Fibroblast of lung (primary cell): ENCODE measurements around the gene BCL7C. TPM values are rescaled to one million over a fixed set of nuclear protein-coding genes. Genes with fewer than 3 reads are reported as not detected.

Source experiments
- DNase-seq, 2 donors: peaks; one replicate each; pipeline versions ENCODE4 v3.0.0 to v3.0.0-alpha.2; 2010; ENCODE audit warnings: low read depth in 2 of 2
- H2AFZ ChIP-seq: 2 replicates; pipeline ENCODE4 v1.5.1; 2012; ENCODE audit warnings: low read length, control low read depth, inconsistent platforms
- H3K27ac ChIP-seq: 2 replicates; pipeline ENCODE4 v1.5.1; 2011; ENCODE audit warnings: low read length, control low read depth; ENCODE audit not compliant: insufficient read depth
- H3K27me3 ChIP-seq: 2 replicates; pipeline ENCODE4 v1.5.1; 2011; ENCODE audit warnings: mild to moderate bottlenecking, low read length; ENCODE audit not compliant: control insufficient read depth, insufficient read depth
- H3K36me3 ChIP-seq: 2 replicates; pipeline ENCODE4 v1.5.1; 2011; ENCODE audit warnings: low read length; ENCODE audit not compliant: control insufficient read depth, insufficient read depth
- H3K4me1 ChIP-seq: 2 replicates; pipeline ENCODE4 v1.5.1; 2011; ENCODE audit warnings: low read length; ENCODE audit not compliant: control insufficient read depth, insufficient read depth; ENCODE audit errors: extremely low read depth
- H3K4me2 ChIP-seq: 2 replicates; pipeline ENCODE4 v1.5.1; 2011; ENCODE audit warnings: low read length, control low read depth; ENCODE audit not compliant: insufficient read depth; ENCODE audit errors: extremely low read depth
- H3K4me3 ChIP-seq, 4 experiments: fragments of 200-600 bp in 1 of 4; sonication (generic) in 1 of 4; replicated peaks in 1 of 4; 2 replicates each; pipeline ENCODE4 v1.5.1; 2011 to 2016; ENCODE audit warnings: low read length in 4 of 4, low read depth in 3 of 4, mild to moderate bottlenecking in 3 of 4, control low read depth in 2 of 4, inconsistent platforms in 1 of 4, mixed read lengths in 1 of 4; ENCODE audit not compliant: insufficient read depth in 1 of 4; ENCODE audit errors: control extremely low read depth in 1 of 4
- H3K79me2 ChIP-seq: 2 replicates; pipeline ENCODE4 v1.5.1; 2012; ENCODE audit warnings: mild to moderate bottlenecking, low read length, inconsistent platforms; ENCODE audit not compliant: control insufficient read depth, insufficient read depth
- H3K9ac ChIP-seq: 2 replicates; pipeline ENCODE4 v1.5.1; 2011; ENCODE audit warnings: mild to moderate bottlenecking, low read length, control low read depth; ENCODE audit not compliant: insufficient read depth
- H3K9me3 ChIP-seq: 2 replicates; pipeline ENCODE4 v1.5.1; 2012; ENCODE audit warnings: low read depth, low read length; ENCODE audit not compliant: control insufficient read depth, insufficient read depth
- H4K20me1 ChIP-seq: 2 replicates; pipeline ENCODE4 v1.5.1; 2011; ENCODE audit warnings: low read length; ENCODE audit not compliant: control insufficient read depth, insufficient read depth; ENCODE audit errors: extremely low read depth
- EZH2 ChIP-seq: IDR thresholded peaks from 2 replicates; pipeline ENCODE4 v1.5.1; 2012; ENCODE audit warnings: low read length, control low read depth, mild to moderate bottlenecking; ENCODE audit errors: missing control alignments
- polyA plus RNA-seq, 2 donors: library from polyadenylated mRNA; depleted of rRNA in 1 of 2; stranded (reverse) in 1 of 2; unstranded in 1 of 2; fragments of >200 nt; gene quantifications; 2 replicates each; pipeline ENCODE4 v1.2.1, GENCODE V29; 2011 to 2012; ENCODE audit warnings: missing spikeins in 1 of 2
- total RNA-seq: library from RNA; depleted of rRNA; stranded (reverse); fragments of >200 nt; gene quantifications from 2 replicates; pipeline ENCODE4 v1.2.1, GENCODE V29; 2014
- TF ChIP-seq, protein P1 (sequence below), 2 donors: IDR thresholded peaks in 1 of 2; conservative IDR thresholded peaks in 1 of 2; 1 replicate in 1 of 2; 2 replicates in 1 of 2; pipeline ENCODE4 v1.5.1; 2011 to 2012; ENCODE audit warnings: low read length in 2 of 2, control low read depth in 1 of 2, inconsistent platforms in 1 of 2, low read depth in 1 of 2, mild to moderate bottlenecking in 1 of 2

The BCL7C gene
- total and polyA plus RNA-seq, 2 donors (not counting 1 experiment from before 2014, with no cell fraction given), result 25.6 to 28.2 TPM

DNA sequence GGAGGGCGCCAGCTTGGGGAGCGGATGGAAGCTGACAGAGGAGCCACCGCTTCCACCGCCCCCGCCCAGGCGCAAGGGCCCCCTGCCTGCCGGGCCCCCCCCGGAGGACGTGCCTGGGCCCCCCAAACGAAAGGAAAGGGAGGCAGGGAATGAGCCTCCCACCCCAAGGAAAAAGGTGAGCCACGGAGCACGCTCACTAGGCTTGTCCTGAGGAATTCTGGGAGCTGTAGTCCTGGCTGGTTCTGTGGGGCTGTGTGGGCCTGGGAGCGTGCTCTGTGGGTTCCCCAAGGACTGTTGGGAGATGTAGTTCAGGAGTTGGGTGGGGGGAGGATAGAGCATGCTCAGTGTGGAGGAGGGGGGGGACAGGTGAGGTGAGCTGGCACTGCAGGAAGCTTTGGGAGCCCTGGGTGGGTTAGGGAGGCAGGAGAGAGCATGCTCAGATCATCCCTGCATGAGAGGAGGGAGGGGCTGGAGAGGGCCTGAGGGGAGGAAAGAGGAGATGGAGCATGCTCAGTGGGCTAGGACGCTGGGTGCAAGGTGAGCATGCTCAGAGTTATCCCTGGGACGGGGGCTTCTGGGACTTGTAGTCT lies 34.0 kb upstream of the BCL7C start:
- Histone ChIP-seq H2AFZ (no peak overlapping the region), H3K79me2 (no peaks in the 10 kb centered on the region), H3K36me3 (peaks cover 12% of the 10 kb centered on the region), H3K9ac (no peak overlapping the region), H3K4me1 (no peaks in the 10 kb centered on the region), H4K20me1 (no peaks in the 10 kb centered on the region), H3K4me3 (no peak overlapping the region), H3K4me2 (no peak overlapping the region), H3K27me3 (no peaks in the 10 kb centered on the region), H3K9me3 (no peaks in the 10 kb centered on the region), H3K27ac (no peak overlapping the region)
- TF ChIP-seq, protein P1, sequence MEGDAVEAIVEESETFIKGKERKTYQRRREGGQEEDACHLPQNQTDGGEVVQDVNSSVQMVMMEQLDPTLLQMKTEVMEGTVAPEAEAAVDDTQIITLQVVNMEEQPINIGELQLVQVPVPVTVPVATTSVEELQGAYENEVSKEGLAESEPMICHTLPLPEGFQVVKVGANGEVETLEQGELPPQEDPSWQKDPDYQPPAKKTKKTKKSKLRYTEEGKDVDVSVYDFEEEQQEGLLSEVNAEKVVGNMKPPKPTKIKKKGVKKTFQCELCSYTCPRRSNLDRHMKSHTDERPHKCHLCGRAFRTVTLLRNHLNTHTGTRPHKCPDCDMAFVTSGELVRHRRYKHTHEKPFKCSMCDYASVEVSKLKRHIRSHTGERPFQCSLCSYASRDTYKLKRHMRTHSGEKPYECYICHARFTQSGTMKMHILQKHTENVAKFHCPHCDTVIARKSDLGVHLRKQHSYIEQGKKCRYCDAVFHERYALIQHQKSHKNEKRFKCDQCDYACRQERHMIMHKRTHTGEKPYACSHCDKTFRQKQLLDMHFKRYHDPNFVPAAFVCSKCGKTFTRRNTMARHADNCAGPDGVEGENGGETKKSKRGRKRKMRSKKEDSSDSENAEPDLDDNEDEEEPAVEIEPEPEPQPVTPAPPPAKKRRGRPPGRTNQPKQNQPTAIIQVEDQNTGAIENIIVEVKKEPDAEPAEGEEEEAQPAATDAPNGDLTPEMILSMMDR (conservative IDR thresholded peaks at IDR 0.05 in 1 of 2, IDR thresholded peaks at IDR 0.05 in 1 of 2; ENCODE audit: low read depth in 1 of 2, low read length in 2 of 2), result no peak
- no peak for TF ChIP-seq EZH2
- DNase-seq, result peak; percentile 39 to 42

DNA sequence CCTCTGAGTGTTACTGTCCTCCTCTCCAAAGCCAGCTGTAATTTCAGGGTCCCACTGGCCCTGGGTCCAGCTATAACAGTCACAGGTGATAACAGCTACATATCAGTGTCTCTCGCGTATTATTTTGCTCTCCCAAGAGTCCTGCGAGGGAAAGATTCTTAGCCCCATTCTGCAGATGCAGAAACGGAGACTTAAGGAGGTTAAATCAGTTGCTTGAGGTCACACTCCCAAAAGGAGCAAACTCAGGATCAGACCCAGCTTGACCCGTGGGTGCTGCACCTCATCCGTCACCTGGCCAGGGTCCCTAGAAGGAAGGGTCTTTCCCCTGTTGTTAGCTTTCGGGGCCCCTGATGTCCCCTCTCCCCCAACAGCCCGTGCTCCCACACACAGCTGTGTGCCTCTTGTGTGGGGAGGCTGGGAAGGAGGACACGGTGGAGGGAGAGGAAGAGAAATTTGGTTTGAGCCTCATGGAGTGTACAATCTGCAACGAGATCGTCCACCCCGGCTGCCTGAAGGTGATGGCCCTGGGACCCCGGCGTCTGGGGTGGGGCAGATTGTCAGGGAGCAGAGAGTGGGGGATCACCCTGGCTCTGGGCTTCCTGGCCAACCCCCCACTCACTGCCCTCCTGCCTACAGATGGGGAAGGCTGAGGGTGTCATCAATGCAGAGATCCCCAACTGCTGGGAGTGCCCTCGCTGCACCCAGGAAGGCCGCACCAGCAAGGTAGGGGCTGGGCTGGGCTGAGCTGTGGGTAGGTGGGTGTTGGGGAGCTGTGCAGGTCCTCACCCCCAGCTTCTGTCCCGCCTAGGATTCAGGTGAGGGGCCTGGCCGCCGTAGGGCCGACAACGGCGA lies 33.3 kb upstream of the BCL7C start:
- H3K4me3 ChIP-seq, result no peak overlapping the region
- H3K27me3 ChIP-seq, result no peaks in the 10 kb centered on the region
- no peak overlapping the region for H3K4me2 ChIP-seq
- H3K27ac ChIP-seq, result no peak overlapping the region
- no peak overlapping the region for H2AFZ ChIP-seq
- no peaks in the 10 kb centered on the region for H4K20me1 ChIP-seq
- TF ChIP-seq, protein P1 (conservative IDR thresholded peaks at IDR 0.05 in 1 of 2, IDR thresholded peaks at IDR 0.05 in 1 of 2; ENCODE audit: low read depth in 1 of 2, low read length in 2 of 2), result no peak
- no peak for TF ChIP-seq EZH2
- no peaks in the 10 kb centered on the region for H3K9me3 ChIP-seq
- H3K79me2 ChIP-seq, result no peaks in the 10 kb centered on the region
- DNase-seq, result no peak
- no peak overlapping the region for H3K9ac ChIP-seq
- H3K4me1 ChIP-seq, result no peaks in the 10 kb centered on the region
- H3K36me3 ChIP-seq, result peaks cover 10% of the 10 kb centered on the region

DNA sequence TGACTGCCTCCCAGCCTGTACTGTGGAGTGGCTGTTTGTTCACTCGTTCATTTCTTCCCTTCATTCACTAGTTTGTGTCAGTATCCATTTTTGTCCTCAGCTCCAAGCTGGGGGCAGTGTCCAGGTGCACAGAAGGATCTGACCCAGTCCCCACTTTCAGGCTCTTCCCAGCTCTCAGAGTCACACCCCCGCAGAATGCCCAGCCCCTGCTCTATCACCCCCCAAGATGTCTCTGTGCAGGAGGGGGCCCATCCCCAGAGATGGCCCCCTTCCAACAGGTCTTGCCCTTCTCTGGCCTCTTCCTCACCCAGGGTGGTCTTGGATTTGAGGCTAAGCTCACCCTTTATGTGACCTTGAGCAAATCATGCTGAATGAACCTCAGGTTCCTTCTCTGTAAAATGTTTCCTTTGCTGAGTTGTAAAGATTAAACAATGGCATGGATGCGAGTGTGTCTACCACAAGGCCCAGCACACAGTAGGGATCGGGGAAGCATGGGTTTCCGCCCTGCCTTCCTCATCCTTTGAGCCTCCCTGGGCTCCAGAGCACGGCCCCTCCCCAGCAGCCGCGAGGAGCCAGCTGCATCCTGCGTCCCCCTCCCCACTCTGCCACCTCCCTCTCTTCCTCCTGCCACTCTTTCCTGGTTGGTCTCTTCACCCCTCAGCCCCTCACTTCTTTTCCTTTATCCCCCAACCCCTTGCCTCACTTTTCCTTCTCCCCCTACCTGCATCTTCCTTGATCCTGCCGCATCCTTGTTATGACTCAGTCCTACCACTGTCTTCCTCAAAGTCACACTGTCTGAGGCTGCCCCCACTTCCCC lies 32.3 kb upstream of the BCL7C start:
- Histone ChIP-seq H3K27ac (no peak overlapping the region), H3K9me3 (no peaks in the 10 kb centered on the region), H2AFZ (no peak overlapping the region), H3K4me1 (no peaks in the 10 kb centered on the region), H3K27me3 (no peaks in the 10 kb centered on the region), H4K20me1 (no peaks in the 10 kb centered on the region), H3K36me3 (peaks cover 10% of the 10 kb centered on the region), H3K79me2 (no peaks in the 10 kb centered on the region), H3K4me2 (no peak overlapping the region), H3K4me3 (no peak overlapping the region), H3K9ac (no peak overlapping the region)
- DNase-seq, result no peak
- TF ChIP-seq, protein P1 (conservative IDR thresholded peaks at IDR 0.05 in 1 of 2, IDR thresholded peaks at IDR 0.05 in 1 of 2; ENCODE audit: low read depth in 1 of 2, low read length in 2 of 2), result no peak
- no peak for TF ChIP-seq EZH2
